NCI-H446 (cell line): Measurements from ENCODE around the gene EZH2.

ENCODE experiments used
- DNase-seq, 2 experiments: peaks; one replicate each; lab custom pipeline; 2025; lab: John Stamatoyannopoulos, UW

Gene EZH2

DNA sequence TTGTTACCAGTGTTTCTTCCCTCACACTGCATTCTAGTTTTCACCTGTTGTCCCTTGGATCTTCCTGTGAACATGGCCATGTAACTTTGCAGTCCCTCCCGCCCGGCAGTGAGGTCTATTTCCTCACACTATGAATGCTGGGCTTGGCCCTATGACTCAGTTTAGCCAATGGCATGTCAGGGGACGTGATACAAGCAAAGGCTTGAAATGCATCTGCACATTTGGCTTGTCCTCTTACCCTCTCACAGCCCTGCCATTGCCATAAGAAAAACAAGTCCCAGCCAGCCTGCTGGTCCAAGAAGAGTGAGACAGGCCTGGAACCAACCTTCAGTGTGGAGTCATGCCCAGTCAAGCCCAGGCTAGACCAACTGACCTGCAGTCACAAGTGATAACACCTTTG lies 17.1 kb upstream of the EZH2 start:
- DNase-seq: no peak

DNA sequence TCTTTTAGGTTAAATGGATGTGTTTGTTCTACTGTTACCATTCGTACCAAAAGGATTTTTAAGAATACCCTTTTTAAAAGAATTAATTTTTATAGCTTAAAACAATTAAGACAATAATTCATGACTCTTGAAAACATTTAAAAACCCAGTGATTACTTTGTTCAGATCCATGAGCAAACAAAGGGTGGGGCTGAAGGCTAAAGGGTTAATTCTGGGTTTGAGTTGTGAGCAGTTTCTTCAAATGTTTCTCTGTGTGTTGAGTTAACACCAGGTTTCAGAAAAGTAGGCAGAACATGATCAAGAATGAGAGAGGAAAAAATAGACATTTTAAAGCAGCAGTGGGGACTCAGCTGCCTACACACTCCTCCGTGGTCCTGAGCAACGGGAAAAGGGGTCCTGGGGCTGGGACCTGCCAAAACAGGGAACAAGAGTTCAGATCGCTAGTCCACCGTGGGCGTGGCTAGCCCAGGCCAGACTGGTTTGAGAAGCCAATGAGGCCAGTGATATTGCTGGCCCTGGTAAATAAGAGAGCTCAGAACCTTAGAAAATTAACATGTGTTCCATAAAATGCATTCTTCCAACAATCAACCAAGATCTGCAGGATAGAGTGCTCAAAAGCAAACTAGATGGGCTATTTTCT lies 14.9 kb upstream of the EZH2 start:
- no peak for DNase-seq

- DNase-seq: no peak
These were observed 10.5 kb upstream of the EZH2 start for GRCh38 chr7:148894591-148894990.

- DNase-seq: no peak
These were observed 9.0 kb upstream of the EZH2 start for GRCh38 chr7:148893071-148893470.

- DNase-seq: no peak
These were observed 4.2 kb upstream of the EZH2 start for GRCh38 chr7:148888300-148888699.

GRCh38 chr7:148886844-148887243 lies 2.8 kb upstream of the EZH2 start:
- no peak for DNase-seq

GRCh38 chr7:148884299-148885022 lies 370 bp upstream of the EZH2 start:
- peak; percentile 84 to 96 for DNase-seq

DNA sequence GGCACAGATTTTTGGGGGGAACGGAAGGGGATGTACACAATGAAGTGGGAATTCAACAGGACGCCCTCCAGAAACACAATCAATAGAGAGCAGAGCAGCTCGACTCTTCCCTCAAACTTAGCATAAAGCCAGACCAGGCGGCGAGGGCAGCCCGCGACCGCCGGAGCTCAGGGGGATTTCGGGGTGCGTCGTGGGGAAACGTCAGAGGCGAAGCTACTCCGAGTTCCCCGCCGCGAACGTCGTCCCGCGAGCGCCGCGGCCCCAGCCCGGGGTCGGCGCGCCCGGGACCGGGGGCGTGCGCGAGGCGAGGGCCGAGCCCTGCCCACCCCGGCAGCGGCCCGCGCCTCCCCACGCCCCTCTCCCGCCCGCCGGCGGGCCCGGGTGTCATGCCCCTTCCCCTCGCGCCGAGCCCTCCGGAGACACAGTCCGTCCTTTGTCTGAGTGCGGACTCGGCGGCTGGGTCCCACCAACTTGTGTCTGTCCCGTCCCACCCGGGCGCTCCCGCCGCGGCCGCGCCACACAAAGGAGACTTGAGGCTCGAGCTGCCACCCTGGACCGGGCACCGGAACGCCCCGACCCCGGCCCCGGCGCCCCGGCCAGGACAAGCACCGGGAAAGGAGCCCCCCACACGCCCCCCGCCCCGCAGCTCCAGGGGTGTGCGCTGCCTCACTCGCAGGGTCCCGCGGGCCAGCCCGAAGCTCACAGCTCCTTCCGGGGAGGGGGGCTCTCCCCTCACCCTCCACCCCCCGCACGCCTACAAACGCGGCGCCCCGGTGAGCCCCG lies 634 bp downstream of the EZH2 start:
- DNase-seq: no peak

DNA sequence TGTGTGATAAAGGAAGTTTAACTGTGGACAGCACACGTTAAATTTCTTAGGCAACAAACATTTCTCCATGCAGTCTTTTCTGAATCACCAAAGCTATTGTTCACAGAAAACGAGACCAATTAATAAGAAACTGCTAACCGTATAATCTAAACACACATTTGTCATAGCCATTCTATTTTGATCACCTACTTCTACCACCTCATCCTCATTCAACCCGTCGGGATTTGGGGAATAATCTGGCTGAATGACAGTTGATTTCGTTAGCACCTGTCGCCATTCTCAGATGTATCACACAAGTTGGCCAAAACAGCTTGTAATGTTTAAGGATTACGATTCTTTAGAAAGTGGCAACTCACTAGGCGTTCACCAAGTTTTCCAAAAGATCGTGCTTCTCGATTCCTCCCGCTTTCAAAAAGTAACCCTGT lies 1.2 kb downstream of the EZH2 start:
- DNase-seq: peak in 1 of 2 experiments; percentile 10

DNA sequence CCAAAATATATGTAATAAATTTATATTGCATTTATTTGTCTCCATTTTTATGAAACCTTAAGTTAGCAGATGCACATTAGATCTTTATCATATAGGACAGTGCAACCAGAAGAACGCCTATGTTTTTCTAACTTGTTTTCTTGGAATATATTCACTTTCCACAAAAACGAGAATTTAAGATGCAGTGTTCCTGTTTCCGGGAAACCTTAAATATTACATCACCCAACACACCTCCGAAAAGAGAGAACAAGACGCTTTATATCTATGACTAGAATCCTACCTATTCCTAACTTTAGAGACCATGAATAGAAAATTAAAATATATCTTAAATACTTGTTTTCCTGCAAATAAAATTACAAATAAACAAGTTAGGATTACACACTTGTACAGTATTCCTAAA lies 1.9 kb downstream of the EZH2 start:
- DNase-seq: no peak

DNA sequence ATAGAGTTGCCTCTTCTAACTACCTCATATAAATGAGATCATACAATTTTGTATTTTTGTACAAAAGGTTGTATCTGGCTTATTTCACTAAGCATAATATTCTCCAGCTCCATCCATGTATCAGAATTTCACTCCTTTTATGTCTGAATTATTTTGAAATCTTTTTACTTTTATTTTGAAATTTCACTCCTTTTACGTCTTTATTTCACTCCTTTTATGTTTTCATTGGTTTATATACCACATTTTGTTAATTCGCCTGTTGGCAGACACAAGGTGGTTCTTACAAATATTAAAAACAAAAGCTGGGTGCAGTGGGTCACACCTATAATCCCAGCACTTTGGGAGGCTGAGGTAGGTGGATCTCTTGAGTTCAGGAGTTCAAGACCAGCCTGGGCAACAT lies 5.8 kb downstream of the EZH2 start:
- no peak for DNase-seq

- DNase-seq: no peak
These were observed 6.6 kb downstream of the EZH2 start for GRCh38 chr7:148877517-148877916.

GRCh38 chr7:148872188-148872587 lies 11.9 kb downstream of the EZH2 start:
- no peak for DNase-seq

DNA sequence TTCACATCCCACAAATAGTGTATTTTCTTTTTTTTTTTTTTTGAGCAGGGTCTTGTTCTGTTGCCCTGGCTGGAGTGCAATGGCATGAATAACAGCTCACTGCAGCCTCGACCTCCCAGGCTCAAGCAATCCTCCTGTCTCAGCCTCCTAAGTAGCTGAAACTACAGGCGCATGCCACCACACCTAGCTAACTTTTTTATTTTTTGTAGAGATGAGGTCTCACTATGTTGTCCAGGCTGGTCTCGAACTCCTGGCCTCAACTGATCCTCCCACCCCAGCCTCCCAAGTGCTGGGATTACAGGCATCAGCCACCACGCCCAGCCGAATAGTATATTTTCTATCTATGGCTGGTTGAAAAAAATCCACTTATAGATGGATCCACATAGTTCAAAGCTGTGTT lies 12.5 kb downstream of the EZH2 start:
- DNase-seq: no peak

DNA sequence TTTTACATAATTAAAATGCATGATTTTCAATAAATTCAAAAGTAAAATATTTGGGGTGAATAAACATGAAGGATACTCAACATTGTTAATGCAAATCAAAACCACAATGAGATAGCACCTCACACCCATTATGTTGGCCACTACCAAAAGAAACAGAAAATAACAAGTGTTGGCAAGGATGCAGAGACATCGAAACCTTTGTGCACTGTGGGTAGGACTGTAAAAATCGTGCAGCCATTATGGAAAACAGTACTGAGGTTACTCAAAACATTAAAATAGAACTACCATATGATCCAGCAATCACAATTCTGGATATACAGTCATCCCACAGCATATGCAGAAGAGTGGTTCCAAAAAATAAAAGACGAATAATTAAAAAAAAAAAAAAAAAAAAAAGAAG lies 13.1 kb downstream of the EZH2 start:
- DNase-seq: no peak

DNA sequence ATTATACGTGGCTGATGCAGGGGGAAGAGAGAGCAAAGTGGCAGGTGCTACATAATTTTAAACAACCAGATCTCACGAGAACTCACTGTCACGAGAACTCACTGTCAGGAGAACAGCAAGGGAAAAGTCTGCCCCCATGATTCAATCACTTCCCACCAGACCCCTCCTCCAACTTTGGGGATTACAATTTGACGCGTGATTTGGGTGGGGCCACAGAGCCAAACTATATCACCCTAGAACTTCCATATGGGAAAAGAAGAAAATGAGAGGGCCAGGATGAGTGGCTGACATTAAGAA lies 15.8 kb downstream of the EZH2 start:
- DNase-seq: no peak

DNA sequence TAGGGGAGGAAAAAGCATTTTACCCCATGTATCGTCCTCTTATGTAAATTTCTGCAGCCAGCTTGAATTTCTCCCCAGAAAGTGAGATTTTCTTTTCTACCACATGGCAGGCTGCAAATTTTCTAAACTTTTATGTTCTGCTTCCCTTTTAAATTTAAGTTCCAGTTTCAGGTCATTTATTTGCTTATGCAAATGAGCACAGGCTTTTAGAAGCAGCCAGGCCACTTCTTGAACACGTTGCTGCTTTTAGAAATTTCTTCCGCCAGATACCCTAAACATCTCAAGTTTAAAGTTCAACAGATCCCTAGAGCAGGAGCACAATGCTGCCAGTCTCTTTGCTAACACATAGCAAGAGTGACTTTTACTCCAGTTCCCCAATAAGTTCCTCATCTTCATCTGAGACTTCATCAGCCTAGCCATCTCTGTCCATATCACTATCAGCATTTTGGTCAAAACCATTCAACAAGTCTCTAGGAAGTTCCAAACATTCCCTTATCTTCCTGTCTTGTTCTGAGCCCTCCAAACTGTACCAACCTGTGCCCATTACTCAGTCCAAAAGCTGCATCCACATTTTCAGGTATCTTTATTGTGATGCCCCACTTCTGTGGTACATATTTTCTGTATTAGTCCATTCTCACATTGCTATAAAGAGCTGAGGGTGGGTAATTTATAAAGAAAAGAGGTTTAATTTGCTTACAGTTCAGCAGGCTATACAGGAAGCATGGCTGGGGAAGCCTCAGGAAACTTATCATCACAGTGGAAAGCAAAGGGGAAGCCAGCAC lies 16.3 kb downstream of the EZH2 start:
- DNase-seq: no peak

DNA sequence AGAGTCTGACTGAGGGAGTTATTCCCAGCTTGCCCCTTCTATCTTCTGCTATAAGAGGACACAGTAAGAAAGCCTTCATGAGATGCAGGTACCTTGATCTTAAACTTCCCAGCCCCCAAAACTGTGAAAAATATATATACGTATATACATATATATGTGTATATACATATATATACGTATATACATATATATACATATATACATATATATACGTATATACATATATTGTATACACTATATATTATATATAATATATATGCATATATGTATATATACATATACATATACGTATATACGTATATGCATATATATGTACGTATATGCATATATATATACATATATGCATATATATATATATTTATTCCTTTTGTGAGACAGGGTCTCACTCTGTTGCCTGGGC lies 17.7 kb downstream of the EZH2 start:
- no peak for DNase-seq

DNA sequence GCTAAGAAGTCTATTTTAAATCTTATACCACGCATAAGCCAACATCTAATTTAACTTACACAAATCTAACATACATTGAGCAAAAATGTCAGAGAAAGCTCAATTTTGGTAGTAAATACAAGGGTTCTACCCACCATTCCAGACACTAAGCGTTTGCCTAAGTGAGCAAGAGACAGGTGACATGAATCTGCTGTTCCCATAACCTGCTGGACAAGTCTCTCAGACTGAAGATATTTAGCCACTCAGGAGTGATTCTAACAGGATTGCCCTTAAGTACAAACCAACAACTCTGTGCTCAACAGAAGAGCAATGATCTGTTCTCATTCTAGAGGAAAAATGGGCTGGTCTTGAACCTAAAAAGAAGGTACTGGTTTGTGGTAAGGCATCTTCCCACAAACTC lies 18.8 kb downstream of the EZH2 start:
- no peak for DNase-seq

- no peak for DNase-seq
These were observed 20.8 kb downstream of the EZH2 start for GRCh38 chr7:148863324-148863723.

DNA sequence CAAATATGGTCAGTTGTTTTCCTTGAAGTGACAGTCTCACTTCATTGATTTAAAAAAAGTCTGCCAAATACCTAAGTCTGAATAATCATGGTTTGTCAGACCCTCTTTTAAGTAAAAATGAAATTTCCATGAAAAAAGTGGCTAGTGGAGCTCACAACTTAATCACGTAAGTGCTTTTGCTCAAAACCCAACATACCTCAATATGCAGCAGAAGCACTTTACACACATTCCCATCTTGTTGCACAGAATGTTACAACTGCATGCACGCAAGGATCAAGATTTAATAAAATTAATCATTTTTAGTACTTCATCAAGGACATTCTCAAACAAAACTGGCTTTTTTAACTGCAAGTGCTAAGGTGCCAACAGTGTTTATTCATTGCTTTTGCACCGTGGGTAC lies 21.6 kb downstream of the EZH2 start:
- DNase-seq: no peak

- DNase-seq: no peak
These were observed 25.6 kb downstream of the EZH2 start for GRCh38 chr7:148858489-148858888.

GRCh38 chr7:148856891-148857290 lies 27.2 kb downstream of the EZH2 start:
- no peak for DNase-seq
